HG02981 (cell line): ENCODE results near the gene MSRB2.

ENCODE experiments used
- ATAC-seq: cut with Tn5 transposase; IDR thresholded peaks from one replicate; pipeline ENCODE4 v1.9.1; 2021; ENCODE audit warnings: mild to moderate bottlenecking, moderate library complexity; ENCODE audit not compliant: unreplicated experiment

Gene MSRB2

GRCh38 chr10:23110722-23111516, 15.5 kb downstream of the MSRB2 start:
- ATAC-seq: no peak

- ATAC-seq: no peak
These were observed 16.3 kb downstream of the MSRB2 start for GRCh38 chr10:23111517-23112286.

DNA sequence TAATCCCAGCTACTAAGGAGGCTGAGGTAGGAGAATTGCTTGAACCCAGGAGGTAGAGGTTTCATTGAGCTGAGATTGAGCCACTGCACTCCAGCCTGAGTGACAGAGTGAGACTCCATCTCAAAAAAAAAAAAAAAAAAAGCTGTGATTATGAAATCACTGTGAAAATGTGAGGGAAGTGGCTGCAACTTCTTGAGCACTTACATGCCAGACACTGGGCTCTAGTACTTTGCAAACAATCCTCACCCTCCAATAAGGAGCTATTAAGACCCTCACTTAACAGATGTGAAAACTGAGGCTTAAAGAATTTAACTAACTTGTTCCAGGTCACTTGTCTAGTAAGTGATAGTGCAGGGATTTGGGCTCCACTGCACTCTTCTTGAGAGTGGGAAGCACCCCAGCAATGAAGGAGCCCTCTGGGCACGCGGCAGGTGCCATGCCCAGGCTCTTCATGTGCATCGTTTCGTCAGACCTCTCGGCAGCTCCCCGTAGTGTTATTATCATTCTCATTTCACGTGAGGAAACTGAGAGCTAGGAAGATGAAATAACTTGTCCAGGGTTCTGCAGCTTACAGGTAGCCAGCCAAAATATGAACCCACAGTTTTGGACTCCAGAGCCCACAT, 19.0 kb downstream of the MSRB2 start:
- no peak for ATAC-seq

DNA sequence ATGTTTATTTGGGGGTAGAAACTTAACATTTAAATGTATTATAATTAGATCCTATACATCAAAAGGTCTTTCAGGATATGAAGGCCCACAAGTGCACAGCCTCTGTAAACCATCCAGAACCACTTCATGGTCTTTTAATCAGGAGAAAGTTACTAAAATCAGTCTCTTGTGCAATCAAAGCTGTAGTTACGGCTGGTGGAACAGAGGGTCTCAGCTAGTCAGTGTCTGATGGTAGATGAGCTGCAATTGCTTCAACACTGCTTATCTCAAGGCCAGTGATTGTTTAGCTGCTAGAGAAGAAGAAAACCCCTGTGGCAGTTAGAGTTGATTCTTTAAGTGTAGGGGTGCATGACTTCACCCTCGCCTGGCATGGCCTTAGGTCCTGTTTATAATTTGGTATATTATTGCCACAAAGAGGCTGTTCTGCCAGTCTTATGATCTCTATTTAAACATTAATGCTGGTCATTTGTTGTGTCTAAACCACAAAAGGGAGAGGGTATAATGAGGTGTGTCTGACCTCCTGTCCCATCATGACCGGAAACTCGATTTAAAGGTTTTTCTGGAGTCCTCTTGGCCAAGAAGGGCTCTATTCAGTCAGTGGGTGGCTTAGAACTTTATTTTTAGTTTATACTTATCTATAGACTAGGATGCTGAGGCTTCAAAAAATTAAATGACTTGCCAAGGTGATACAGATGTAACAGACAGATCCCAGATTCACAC, 21.3 kb downstream of the MSRB2 start:
- no peak for ATAC-seq

- no peak for ATAC-seq
These were observed 24.9 kb downstream of the MSRB2 start for GRCh38 chr10:23120001-23120934.

DNA sequence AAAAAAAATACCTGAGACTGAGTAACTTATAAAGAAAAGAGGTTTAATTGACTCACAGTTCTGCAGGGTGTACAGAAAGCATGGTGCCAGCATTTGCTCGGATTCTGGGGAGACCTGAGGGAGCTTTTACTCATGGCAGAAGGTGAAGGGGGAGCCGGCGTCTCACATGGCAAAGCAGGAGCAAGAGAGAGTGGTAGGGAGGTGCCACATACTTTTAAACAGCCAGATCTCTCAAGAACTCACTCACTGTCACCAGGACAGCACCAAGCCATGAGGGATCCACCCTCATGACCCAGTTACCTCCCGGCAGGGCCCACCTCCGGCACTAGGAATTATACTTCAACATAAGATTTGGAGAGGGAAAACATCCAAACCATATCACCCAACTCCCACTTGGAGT, 25.8 kb downstream of the MSRB2 start:
- no peak for ATAC-seq

DNA sequence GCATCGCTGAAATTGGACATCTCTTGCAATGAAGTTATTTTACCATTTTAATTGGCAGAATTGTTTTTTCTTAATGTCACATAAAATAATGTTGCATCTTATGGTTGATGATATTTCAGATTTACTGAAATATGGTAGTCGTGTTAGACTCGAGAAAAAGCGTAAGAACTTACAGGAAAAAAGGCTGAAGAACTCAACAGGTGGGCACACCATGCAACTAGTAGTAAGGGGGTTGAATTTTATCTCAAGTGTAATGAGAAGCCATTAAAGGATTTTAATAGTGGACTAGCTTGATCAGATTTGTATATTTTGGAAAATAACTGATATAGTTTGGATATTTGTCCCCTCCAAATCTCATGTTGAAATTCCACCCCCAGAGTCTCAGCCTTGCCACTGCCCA, 41.1 kb downstream of the MSRB2 start:
- no peak for ATAC-seq

DNA sequence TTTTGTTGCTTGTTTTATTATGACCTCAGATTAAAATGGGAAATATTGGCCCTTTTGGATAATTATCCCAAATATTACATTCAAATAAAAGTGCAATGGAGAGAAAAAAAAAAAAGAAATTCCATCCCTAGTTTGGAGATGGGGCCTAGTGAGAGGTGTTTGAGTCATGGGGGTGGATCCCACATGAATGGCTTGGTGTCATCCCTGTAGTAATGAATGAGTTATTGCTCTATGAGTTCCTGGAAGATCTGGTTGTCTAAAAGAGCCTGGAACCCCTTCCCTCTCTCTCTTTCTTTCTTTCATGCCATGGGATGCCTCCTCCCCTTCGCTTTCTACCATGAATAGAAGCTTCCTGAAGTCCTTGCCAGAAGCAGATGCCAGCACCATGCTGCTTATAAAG, 44.3 kb downstream of the MSRB2 start:
- ATAC-seq: no peak

DNA sequence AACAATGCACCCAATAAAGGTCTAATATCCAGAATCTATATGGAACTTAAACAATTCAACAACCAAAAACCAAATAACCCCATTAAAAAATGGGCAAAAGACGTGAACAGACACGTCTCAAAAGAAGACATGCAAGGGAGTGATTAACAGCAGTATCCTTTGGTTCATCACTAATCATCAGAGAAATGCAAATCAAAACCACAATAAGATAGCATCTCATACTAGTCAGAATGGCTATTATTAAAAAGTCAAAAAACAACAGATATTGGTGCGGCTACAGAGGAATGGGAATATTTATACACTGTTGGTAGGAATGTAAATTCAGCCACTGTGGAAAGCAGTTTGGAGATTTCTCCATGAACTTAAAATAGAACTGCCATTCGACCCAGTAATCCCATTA, 46.6 kb downstream of the MSRB2 start:
- ATAC-seq: no peak

- ATAC-seq: no peak
These were observed 50.9 kb downstream of the MSRB2 start for GRCh38 chr10:23146258-23146657.

DNA sequence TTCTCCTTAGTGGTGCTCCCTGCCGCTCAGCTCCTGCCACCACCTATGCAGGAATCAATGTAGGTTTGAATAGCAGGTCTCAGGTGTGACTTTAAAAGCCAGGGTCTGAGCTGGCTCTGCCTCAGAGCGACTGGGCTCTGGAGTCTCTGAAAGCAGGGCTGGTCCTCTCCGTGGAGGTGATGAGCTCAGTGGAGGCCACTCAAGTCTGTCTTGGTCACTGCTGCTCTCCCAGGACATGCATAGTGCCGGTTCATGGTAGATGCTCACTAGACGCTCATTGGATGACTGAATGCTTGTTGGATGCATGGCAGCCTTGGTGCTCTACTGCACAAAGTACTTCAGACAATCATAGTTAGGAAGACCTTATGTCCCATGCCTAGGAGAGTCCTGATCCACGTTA, 51.7 kb downstream of the MSRB2 start:
- ATAC-seq: no peak

GRCh38 chr10:23148214-23148613, 52.8 kb downstream of the MSRB2 start:
- ATAC-seq: no peak

GRCh38 chr10:23150091-23150490, 54.7 kb downstream of the MSRB2 start:
- ATAC-seq: no peak

DNA sequence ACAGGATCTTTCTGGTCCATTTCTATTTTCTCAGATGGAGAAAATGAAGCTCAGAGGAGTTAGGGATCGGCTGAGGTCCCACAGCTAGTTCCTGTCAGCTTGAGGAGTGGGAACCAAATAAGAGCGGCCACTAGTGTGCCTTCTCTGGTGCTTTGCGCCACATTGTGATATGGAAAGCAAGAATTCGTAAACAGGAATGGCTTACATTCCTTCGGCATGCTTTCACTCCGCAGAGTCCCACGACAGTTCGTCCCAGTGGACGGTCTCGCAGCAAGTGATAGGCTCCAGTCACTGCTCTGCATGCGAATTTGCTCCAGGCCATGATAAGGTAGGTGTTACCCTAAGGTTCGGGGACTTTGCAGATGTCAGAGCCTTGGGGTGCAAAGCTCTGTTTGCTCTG, 55.2 kb downstream of the MSRB2 start:
- ATAC-seq: no peak

DNA sequence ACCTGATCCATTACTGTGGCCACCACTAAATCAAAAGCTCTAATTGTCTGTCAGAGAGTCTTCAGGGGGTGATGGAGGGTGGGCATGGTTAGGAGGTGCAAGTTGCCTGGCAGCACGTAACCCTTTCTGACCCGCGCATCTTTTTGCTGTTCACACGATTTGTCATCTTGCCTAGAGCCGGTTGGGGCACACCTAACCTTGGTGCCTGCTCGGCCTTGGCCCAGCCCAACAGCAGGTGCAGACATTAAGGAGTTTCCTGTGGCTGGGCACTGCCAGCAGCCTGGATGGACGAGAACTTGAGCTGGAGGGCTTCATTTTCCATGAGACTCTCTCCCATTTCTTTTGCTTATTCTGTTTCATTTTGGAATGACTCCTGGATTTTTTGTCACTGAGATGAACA, 55.7 kb downstream of the MSRB2 start:
- ATAC-seq: no peak

GRCh38 chr10:23155169-23155568, 59.8 kb downstream of the MSRB2 start:
- ATAC-seq: no peak

GRCh38 chr10:23156447-23157150, 61.2 kb downstream of the MSRB2 start:
- ATAC-seq: no peak

DNA sequence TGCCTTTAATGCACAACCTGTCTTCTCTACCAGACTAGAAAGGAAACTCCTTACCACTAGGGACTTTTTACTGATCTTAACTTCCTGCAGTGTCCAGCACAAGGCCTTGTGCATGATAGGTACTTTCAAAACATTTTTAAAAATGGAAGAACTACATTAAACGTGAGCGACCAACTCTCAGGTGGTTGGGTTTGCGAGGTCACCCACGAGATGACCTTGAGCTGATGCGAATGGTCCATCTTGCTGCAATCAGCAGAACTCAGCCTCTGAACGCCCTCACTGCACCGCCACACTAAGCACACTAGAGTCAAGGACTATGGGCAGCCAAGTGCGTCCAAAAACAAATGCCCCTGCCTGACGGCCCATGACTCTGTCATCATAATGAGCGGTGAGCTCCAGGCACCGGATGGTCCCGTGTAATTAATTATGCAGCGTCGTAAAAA, 61.9 kb downstream of the MSRB2 start:
- no peak for ATAC-seq

GRCh38 chr10:23157691-23158369, 62.5 kb downstream of the MSRB2 start:
- peak; percentile 54 for ATAC-seq
